Activated CD4-positive, alpha-beta T cell treated with anti-CD3 and anti-CD28 coated beads for 24 hours (primary cell): ENCODE data around the gene SSTR5.

ENCODE experiments used
- DNase-seq, 2 donors: peaks; one replicate each; pipeline ENCODE4 v3.0.0-alpha.2; 2020; ENCODE audit warnings: low read depth in 2 of 2

SSTR5 gene

DNA sequence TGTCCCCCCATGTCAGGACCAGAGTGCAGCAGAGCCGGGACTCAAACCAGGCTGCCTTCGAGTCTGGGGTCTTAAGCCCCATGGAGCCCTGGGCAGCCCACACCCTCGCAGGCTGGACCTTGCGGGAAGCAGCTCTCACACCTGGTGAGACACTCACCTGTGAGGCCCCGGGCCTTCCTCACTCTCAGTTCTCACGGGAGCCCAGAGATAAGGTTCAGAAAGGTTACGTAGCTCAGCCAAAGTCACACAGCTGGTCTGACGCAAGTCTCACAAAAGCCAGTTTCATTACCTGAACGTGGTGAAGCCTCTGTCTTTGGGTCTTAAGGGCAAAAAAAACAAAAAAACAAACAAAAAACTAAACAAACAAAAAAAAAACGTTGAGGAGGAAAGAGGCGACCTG lies 32.8 kb upstream of the SSTR5 start:
- no peak for DNase-seq

DNA sequence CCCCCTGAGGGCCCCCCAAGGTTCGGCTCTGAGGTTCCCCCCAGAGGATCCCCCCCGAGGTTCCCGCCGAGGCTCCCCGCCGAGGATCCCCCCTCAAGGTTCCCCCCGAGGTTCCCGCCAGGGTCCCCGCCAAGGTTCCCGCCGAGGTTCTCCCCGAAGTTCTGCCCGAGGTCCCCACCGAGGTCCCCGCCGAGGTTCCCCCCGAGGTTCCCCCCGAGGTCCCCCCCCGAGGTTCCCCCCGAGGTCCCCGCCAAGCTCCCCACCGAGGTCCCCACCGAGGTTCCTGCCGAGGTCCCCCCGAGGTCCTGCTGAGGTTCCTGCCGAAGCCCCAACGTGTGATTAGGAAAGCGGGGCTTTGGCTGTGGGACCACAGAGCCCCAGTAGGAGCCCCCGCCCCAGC lies 32.2 kb upstream of the SSTR5 start:
- DNase-seq: no peak

DNA sequence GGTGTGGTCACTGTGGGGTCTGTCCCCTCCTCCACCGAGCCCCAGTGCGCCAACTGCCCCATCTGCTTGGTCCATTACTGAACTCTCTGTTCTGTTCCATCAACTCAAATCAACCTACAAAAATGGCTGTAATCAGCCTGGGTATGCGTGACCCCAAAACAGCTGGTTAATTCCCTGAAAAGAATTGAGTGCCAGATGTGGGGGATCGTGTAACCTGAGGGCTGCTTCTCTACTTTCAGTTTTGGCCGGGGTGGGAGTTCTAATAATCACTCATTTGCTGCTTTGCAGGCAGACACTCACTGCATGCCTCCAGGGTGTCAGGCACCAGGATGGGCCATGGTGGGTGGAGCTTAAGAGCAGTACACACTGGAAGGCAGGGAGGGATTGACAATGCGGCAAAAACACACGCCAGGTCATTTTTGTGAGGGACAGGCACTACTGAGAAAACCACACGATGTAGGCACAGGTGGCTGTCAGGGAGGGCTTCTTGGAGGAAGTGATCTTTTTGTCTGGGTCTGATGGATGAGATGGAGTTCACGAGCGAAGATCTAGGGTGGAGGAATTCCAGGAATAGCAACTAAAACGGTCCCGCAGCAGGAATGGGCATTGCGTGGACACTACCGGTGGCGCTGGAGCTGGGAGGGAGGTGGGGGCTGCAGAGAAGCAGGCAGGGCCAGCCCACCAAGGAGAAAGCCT lies 30.4 kb upstream of the SSTR5 start:
- DNase-seq: no peak

DNA sequence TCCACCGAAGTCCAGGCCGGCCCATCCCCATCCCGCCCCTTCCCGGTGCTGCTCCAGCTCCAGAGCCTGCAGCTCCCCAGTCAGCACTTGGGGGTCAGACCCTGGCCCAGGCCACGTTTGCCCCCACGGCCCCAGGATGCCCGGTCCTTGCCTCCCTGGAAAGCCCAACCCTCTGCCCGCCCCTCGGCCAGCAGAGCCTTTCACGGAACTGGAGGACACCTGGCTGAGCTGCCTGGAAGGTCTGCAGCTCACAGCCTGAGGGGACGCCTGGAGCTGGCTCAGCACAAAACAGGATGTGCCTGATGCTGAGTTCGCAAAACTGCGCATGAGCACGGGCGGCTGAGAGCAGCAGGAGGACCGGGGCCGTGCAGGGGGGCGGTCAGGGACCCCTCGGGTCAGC lies 29.7 kb upstream of the SSTR5 start:
- DNase-seq: no peak

DNA sequence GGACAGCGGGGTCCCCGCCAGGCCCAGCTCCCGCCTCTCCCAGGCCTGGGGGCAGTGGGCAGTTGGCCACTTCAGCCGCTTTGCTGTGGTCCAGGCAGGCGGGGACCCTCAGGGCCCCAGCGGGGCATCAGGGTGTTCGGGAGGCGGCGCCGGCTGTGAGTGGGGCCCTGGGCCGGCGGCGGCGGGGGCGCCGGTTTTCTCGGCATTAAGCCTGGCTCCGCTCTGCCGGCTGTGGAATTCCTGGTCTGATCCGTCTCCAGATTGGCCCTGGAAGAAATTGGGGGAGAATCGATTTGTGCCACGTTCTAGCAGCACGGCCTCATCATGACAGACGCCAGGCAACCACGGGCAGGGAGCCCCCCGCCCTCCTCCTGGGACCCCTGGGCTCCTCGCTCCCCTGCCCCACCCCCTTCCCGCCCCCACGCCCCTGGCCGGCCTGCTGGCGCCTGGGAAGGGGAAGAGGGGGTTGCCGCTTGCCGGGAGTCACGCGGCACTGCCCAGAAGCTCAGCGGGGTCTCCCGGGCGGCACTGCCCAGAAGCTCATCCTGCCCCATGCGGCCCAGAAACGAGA lies 28.6 kb upstream of the SSTR5 start:
- no peak for DNase-seq

DNA sequence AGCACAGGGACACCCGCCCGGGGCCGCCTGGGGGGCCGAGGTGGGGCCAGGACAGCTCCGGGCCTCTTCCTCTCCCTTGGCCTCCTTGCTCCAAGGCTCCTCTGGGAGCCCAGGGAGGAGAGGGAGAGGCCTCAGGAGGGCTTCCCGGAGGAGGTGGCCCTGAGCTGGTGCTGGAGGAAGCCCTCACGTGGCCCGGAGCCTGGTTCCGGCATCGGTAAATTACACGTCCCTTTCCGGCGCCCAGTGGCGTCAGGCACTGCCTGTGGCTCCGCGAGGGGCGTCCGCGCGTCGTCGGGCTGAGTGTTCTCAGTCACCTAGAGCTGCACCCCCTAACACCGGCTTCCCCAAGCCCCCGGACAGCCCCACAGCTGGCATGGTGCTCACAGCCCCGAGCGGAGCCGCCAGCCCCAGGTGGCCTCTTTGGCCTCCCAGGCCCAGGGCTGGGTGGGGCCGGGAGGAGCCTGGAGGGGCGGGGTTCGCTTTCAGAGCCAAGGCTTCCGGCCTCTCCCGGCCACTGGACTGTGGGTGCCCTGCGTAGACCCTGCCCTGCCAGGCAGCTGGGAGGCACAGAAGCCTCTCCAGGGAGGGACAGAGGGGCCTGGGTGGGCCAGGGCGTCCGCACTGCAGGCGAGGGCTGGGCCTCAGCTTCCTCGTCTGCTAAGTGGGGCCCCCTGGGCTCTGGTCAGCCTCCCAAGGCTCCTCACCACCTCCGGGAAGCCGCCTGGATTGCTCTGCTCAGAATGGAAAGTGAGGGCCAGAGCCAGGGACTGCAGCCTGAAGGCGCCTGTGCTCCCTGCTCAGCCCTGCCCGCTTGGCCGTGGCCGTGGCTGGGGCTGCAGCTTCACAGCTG lies 27.9 kb upstream of the SSTR5 start:
- no peak for DNase-seq

DNA sequence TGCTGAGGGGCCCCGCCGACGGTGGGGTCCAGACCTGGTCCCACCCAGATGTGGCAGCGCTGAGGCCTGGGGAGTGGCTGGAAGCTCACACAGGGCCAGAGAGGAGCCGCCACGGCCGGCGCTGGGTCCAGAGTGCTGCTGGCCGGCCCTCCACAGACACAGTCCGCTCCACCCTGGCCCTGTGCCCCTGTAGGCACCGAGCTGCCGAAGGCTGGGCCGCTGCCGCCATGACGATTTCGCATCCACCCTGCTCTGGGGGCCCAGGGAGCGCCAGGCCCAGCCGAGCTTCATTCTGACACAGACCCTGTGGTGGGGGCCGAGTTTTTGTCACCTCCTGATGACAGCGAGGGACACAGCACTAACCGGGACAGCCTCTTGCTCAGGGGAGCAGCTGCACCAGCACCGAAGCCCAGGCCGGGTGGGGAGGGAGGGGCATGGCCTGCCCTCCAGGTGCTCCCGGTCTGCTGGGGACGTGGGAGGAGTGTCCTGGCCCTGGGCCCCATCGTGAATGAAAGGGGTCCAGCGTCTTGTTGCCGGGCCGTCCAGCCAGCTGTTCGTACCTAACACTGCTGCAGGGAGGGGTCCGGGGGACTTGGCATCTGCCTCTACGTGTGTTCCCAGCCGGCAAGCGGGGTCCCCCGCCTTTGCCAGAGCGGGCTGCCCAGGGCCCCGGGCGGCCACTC lies 27.1 kb upstream of the SSTR5 start:
- DNase-seq: no peak

DNA sequence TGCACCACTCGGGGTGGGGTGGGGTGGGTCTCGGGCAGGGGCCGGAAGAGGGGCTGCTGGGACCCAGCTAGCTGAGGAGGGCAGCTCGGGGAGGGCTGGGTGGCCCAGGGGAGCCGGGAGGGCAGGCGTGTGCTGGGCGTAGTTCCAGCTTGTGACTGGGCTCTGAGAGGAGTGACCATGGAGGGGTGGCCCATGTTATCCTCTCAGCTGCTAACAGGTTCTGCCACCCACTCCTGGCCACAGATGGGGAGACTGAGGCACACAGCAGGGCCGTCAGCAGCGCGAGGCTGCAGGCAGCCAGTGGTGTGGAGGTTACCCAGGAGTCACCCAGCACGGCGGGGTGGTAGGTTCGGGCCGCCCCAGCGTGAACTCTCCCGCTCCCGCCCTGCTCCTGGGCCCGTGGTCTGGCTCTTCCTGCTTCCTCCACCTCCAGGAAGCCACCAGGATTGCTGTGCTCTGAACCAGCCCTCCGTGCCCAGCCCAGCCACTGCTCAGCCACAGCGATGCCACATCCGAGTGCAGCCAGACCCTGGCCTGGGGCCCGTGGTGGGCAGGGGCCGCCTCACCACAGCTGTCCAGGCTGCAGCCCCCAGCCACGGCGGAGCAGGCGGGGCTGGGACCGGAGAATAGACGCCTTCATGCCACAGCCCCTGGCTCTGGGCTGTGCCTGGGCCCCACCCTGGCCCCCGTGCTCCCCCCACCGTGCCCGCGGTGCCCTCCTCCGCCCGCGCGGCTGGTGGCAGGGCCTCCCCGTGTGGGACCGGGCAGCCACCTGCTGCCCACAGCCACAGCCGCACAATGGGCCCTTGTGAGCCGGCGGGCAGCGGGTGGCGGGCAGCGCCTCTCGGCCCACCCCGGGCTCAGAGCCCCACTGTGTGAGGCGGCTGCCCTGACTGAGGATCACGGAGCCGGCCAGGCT lies 26.3 kb upstream of the SSTR5 start:
- no peak for DNase-seq

DNA sequence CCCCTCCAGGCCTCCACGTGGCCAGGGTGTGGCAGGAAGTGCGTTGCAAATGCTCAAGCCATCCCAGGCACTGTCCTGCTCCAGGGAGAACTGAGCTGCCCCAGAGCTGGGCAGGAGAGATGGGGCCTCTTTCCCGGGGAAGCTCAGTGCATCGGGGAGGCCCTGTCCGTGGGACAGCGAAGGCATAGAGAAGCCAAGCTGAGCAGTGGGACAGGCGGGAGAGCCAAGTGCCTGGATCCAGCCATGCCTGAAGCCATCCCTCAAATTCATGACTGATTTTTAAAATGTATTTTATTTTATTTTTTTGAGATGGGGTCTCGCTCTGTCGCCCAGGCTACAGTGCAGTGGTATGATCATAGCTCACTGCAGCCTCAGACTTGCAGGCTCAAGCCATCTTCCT lies 25.4 kb upstream of the SSTR5 start:
- no peak for DNase-seq

DNA sequence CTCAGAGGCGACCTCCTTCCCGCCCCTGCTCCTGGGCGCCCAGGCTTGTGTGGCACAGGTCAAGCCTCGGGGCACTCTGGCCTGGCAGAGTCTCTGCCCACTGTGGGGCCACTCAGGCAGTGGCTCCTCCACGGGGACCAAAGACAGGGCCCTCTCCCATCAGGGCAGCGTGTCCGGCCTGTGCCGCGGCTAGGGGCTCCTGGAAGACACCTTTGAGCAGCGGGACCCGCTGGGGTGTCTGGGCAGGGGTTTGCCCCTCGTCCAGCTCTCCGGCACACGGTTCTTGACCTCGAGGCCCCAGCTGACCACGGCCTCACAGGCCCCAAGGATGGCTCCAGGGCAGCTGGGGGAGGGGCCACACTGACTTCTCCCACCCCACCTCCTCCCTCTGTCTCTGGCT lies 24.7 kb upstream of the SSTR5 start:
- no peak for DNase-seq

DNA sequence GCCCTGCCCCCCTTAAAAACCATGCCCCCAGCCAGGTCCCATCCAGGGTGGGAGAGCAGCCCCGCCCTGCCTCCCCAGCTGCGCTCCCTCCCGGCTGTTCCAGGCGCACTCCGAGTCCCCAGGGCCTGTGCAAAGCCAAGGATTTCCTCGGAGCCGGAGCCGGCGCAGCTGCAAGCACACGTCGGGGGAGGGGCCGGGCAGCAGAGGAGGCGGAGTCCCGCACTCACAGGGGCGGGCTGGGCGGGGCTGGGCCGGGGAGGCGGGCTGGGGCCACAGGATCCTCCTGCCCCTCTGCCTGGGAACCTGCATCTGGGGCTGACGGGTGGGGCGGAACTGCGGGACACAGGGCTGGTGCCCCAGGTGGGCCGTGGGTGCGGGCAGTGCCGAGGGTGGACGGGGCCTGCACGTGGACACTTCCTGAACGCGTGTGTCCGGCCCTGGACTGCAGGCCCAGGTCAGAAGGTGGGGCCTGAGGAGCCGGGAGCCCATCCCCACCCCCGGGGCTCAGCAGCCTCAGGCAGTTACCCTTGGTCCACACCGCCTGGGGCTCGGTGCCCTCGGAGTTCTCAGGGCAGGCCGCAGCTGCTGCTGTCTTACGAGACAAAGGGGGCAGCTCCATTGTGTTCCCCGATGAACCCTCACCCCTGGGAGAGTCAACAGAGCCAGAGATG lies 24.0 kb upstream of the SSTR5 start:
- no peak for DNase-seq

DNA sequence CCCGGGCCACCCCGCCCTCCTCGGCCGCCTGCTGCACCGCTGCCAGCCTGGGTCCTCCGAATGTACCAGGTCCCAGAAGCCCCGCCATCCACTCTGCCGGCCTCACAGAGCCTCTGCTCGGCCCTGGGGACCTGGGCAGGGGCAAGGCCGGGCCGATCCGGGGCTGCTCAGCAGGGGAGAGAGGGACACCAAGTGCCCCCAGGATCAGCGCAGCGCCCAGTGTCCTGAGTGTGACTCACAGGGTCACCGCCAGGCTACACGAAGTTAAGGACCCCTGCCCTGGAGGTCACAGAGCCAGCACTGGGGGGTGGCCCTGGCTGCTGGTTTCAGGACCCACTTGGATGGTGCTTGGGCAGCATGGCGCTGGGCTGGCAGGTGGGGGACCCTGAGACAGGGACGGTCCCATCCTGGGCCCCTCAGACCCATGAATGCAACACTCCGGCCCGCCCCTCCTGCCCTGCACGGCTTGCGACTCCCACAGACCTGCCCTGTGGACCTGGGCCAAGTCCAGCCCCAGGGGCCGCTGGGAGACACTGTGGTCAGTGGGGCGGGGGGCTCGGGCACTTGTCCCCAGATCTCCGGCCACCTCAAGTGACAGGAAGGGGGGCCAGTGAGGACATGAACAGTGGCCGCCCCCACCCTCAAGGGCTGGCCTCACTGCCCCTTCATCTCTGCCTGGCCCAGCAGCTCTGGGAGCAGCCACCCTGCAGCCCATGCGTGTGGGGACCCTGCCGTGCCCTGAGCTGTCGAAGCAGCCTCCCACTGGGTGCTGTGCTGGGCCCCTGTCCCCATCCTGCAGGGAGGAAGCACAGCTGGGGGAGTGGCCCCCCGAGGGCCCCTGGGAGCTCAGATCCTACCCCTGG lies 23.2 kb upstream of the SSTR5 start:
- DNase-seq: no peak

DNA sequence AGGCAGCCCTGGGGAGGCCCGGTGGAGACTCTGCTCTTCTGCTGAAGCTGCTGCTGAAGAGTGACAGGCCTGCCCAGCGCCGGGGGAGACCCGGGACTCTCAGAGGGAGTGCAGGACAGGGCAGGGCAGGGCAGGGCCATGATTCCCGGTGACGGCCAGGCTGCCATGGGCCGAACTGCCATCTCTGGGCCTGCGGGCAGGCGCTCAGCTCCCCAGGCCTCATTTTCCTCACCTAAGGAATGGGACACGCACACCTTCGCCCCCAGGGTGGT lies 22.6 kb upstream of the SSTR5 start:
- no peak for DNase-seq

DNA sequence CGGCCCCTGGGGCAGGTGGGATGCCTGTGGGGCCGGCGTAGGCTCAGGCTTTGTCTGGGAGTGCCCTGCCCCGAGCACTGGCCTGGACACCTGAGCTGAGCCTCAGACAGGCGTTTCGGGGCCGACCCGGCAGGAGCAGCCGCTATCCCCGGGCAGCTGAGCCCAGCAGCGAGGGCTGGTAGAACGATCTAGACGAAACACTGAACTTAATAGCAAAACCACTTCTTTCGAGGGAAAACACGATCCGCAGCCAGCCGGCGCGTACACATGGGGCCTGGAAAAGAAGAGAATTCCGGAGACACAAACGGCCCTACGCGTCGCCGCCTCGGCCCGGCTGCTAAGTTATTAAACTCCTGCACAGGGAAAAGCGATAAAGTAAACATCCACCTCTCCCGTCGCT lies 22.0 kb upstream of the SSTR5 start:
- DNase-seq: no peak

DNA sequence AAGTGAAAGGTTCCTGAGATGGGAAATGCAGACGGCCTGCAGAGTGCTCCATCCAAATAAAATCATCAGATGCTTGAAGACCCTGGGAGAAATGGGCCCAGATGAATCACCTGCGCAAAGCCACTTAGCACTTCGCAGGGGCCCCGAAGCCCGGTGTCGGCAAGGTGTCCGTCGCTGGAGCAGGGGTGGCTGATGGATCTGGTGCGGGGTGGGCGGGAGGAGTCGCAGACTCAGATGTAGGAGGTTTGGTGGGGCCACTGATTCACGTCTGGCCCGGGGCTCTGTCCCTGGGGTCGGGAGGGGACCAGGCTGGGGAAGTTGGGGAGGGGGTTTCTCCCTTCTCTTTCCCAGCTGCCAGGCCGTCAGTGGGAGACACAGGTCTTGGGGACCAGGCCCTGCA lies 21.6 kb upstream of the SSTR5 start:
- no peak for DNase-seq

DNA sequence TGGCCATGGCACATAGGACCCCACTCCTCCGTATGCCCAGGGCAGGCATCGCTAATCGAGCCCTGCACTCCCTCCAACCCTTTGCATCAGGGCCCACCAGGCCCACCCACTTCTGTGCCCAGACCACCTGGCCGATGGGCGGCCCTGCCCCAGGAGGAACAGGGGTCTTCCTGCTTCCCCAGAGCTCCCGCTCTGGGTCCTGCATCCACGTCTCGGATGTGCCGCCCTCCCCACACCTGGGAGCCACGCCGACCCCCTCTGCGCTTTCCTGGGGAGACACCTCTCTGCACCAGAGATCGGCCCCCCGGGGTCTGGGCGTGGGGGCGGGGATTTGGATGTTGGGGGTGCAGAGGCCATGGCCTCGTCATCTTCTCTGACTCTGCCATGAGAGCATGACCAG lies 21.1 kb upstream of the SSTR5 start:
- no peak for DNase-seq

DNA sequence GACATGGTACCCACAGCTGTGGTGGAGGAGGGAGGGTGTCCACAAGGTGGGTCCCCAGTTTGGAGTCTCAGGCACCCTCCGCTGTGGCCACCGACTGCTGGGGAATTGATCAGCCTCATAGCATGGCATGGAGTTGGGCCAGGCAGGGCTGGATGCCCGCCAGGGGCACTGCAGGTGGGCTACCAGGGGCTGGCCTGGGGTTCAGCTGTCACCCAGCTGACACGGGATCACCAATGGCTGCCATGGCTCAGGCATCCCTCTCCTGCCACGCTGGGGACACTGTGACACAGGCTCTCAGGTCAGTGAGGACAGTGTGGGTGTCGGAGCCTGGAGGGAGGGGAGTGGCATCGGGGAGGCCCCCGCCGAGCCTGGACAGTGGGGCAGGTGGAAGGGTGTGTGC lies 19.8 kb upstream of the SSTR5 start:
- DNase-seq: no peak

DNA sequence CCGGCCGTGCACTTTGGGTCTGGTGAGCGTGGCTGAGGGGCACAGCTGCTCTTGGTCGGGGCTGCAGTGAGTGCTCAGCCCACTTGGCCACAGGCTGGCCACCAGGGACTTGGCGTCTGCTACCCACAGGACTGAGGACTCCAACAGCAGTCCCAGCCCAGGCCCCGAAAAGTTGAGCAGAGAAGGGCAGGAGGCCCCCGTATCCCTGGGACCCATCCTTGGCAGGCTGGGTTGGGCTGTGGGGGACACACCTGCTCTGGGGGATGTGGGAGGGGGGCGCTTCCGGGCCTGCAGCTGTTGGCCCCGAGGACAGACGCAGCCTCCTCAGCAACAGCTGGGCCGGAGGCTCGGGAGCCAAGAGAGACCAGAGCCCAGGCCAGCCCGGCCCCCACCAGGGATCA lies 19.4 kb upstream of the SSTR5 start:
- no peak for DNase-seq

DNA sequence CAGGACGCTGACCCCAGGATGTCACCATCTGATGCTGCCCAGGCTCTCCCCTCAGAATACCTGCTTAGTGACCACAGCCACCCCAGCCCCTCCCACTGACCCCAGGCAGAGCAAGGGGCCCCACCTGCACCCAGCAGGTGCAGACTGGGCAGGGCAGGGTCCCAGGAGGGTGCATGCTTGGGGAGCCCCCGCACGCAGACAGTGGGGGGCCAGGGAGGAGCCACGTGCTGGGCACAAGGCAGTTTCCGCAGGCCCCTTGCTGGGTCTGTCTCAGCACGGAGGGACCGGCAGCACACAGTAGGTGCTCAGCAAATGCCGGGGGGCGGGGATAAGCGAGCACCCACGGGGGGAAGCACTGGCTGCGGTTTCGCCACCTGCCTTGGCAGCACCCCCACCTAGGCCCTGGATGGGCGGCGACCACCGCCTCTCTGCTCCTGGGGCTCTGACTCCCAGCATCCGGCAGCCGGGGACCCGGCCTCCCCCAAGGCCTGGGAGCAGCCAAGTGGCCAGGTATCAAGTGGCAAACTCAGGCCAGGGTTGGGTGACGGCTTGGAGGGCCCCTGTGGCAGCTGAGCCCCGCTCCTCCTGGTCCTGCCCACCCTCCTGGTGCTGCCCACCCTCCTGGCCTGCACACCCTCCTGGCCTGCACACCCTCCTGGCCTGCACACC lies 18.7 kb upstream of the SSTR5 start:
- DNase-seq: no peak
